GM12864 (cell line): Measurements from ENCODE around the gene GPHA2.

Experiments
- DNase-seq: peaks from one replicate; pipeline ENCODE4 v3.0.0-alpha.2; 2011; ENCODE audit warnings: low read depth
- H3K4me3 ChIP-seq: 2 replicates; pipeline ENCODE4 v1.5.1; 2011; ENCODE audit warnings: mild to moderate bottlenecking, low read depth, low read length, control low read depth
- CTCF ChIP-seq: IDR thresholded peaks from 2 replicates; pipeline ENCODE4 v1.5.1; 2011; ENCODE audit warnings: low read depth, mild to moderate bottlenecking, moderate library complexity, low read length, control low read depth, inconsistent platforms; ENCODE audit errors: missing control alignments

The GPHA2 gene

GRCh38 chr11:64911142-64911541 lies 24.6 kb downstream of the GPHA2 start:
- H3K4me3 ChIP-seq, result no peak overlapping the region
- DNase-seq, result no peak

GRCh38 chr11:64910451-64911093 lies 25.1 kb downstream of the GPHA2 start:
- TF ChIP-seq CTCF, result no peak
- no peak for DNase-seq
- H3K4me3 ChIP-seq, result no peak overlapping the region

More at GRCh38 chr11:64911142-64911541, 24.6 kb downstream of the GPHA2 start:
- no peak for TF ChIP-seq CTCF

GRCh38 chr11:64909653-64910343 lies 25.9 kb downstream of the GPHA2 start:
- H3K4me3 ChIP-seq, result no peak overlapping the region
- no peak for DNase-seq
- TF ChIP-seq CTCF, result no peak

- no peak overlapping the region for H3K4me3 ChIP-seq
- DNase-seq, result no peak
- TF ChIP-seq CTCF, result no peak
Observed at GRCh38 chr11:64908766-64909165, 26.9 kb downstream of the GPHA2 start.

- no peak for DNase-seq
- no peak for TF ChIP-seq CTCF
- H3K4me3 ChIP-seq, result no peak overlapping the region
Observed at GRCh38 chr11:64906314-64906635, 29.4 kb downstream of the GPHA2 start.

- no peak for TF ChIP-seq CTCF
- no peak for DNase-seq
- no peak overlapping the region for H3K4me3 ChIP-seq
Observed at GRCh38 chr11:64905516-64906313, 30.0 kb downstream of the GPHA2 start.
